Right lobe of liver (tissue), 4 donors: ENCODE results near the gene TTLL10.

Experiments
- CTCF ChIP-seq, 4 donors: fragments of 200-600 bp in 3 of 4; fragments of 450-650 bp in 1 of 4; IDR thresholded peaks; one replicate each; pipeline versions ENCODE4 v1.5.1 to v1.8.0; 2016 to 2022; ENCODE audit warnings: antibody characterized with exemption in 4 of 4, mild to moderate bottlenecking in 2 of 4
- POLR2A ChIP-seq: fragments of 450-650 bp; IDR thresholded peaks from one replicate; pipeline ENCODE4 v1.6.1; 2017; ENCODE audit warnings: antibody characterized with exemption, mild to moderate bottlenecking
- donor health status: DM: no; HTN: no; CAD: no.
- donor health status: DM: no; HTN: no; CAD: no.
- donor health status: DM: no; HTN: yes; CAD: no.

DNA sequence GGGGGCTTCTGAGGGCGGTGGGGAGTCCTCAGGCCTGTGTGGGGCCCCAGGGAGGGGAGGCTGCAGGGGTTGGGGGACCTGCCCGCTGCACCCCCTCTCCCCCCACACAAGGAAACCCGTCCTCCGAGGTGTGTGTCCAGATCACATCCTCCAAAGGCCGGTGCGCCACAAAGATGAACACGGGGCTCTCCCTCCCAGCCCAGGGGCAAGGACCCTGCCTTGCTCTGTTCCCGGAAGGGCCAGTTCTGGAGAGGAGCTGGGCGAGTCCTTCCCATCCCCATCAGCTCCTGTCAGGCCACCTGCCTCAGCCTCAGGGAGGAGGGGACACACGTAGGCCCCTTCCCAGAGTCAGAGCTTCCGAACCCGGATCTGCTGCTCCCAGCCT lies 2.5 kb upstream of the TTLL10 start:
- TF ChIP-seq POLR2A (no peak), CTCF (IDR thresholded peaks at IDR 0.05) (no peak)
